Stimulated activated CD4-positive, alpha-beta T cell treated with anti-CD3 and anti-CD28 coated beads, TNF-alpha, amount 100 ng/mL, for 24 hours (primary cell): Measurements from ENCODE around the gene PSG2.
"Not testable (repeated sequence)": the region's sequence is repeated elsewhere in the genome, so short reads cannot be mapped to it uniquely, and the experiment has no call there.

ENCODE experiments used
- DNase-seq, 3 experiments: peaks; one replicate each; pipeline ENCODE4 v3.0.0-alpha.2; 2020; ENCODE audit warnings: low read depth in 3 of 3

The PSG2 gene

GRCh38 chr19:43078311-43078710 is 4.2 kb downstream of the PSG2 start:
- DNase-seq, result no peak

GRCh38 chr19:43077881-43078280 is 4.6 kb downstream of the PSG2 start:
- DNase-seq, result not testable (repeated sequence)

DNA sequence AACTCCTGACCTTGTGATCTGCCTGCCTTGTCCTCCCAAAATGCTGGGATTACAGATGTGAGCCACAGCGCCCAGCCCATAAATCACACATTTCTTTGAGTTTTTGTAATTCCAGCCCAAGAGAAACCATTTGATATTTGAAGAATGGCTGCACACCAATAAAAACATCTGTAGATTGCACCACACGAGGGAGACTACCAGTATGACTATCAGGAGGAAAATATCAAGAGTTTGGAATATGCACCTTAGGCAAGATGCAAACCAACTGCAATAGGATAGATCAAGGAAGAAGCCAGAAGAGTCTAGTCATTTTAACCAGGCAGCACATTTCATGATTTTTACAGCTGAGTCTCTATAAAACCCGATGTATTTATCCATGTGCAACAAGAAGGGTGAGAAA is 20.1 kb downstream of the PSG2 start:
- DNase-seq, result not testable (repeated sequence)

DNA sequence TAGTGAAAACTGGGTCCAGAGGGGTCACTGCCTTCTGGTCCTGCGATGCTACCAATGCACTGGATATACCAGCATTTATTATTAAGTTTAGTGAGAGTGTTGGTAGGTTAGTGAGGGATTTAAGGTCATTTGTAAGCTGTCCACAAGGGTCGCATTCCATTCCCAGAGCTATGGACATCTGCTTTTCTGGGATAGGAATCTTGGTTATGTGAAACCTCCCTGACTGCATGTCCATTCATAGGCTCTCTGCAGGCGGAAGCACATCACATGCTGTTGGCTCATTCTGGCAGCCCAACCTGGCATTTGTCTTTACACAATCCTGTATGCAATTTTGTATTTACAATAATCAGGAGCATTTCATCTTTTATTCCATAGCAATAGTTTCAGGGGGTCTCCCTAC is 21.2 kb downstream of the PSG2 start:
- DNase-seq, result not testable (repeated sequence)

DNA sequence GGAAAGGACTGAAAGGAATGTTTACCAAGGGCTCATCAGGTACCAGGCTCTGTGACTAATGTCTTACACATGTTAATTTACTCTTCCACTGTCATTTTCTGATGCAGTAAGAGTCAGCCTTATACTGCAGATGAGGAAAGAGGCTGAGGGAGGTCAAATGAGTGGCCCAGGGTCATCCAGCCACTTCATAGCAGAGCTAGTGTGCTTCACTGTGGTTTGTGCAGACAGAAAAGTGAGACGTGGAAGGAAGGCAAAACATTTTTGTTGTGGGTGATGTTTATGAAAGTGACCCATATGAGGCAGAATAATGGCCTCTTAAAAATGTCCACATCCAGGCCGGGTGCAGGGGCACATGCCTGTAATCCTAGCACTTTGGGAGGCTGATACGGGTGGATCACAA is 22.2 kb downstream of the PSG2 start:
- not testable (repeated sequence) for DNase-seq

DNA sequence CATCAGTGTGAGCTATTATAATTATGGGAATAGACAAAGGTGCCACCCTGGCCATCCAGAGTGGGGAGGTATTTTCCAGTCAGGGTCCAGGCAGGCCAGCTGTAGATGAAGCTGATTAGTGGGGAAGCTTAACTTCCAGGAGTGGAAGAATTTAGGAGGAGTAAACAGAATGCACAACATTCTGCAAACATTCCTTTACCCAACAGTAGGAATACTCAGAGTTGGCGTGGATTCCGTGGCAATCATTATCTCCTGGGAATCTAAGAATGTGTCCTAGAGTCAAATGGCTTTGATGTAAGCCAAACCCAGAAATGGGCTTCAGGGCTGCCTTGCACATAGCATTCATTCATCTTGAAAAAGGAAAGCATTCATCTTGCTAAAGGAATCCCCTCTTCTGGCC is 23.0 kb downstream of the PSG2 start:
- not testable (repeated sequence) for DNase-seq

- DNase-seq, result not testable (repeated sequence)
Observed at GRCh38 chr19:43058440-43058839, 24.1 kb downstream of the PSG2 start.

GRCh38 chr19:43047966-43048365 is 34.5 kb downstream of the PSG2 start:
- DNase-seq, result not testable (repeated sequence)

- DNase-seq, result not testable (repeated sequence)
Observed at GRCh38 chr19:43046578-43046977, 35.9 kb downstream of the PSG2 start.

DNA sequence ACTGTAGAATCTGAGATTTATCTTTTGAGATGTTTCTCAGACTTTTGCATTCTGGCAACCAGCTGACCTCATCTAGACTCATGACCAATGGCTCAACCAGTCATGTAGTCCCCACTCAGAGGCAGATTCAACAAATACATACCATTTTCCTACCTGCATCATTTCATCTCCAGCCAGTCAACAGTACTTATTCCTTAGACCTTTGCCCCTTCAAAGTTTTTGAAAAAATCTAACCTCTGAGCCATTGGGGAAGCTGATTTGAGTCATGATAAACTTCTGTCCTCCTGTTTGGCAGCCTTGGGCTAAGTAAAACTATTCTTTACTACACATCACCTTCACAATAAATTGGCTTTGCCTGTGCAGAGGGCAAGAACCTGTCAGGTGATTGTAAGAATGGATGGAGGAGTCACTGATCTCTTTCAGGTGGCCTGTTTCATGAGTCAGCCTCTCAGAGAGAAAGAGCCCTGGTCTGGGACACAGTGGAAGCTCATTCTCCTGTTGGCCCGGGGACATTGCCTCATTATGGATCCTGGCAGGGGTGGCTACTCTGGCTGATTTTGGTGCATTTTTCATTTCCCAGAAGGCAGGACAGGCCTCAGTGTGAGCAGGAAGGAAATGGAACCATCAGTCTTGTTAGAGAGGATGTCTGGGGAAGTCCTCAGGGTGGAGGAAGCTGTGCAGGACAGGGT is 38.9 kb downstream of the PSG2 start:
- DNase-seq, result not testable (repeated sequence)

DNA sequence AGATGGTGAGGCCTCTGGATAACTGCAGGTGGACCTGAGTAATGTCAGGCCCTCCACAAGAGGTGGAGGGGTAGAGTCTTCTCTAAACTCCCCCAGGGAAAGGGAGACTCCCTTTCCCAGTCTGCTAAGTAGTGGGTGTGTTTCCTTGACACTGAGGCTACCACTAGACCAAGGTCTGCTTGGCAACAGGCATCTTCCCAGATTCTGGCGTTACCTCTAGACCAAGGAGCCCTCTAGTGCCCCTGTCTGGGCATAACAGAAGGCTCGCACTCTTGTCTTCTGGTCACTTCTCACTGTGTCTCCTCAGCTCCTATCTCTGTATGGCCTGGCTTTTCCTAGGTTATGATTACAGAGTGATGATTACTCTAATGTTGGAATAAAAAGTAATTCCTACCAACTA is 50.9 kb downstream of the PSG2 start:
- not testable (repeated sequence) for DNase-seq

DNA sequence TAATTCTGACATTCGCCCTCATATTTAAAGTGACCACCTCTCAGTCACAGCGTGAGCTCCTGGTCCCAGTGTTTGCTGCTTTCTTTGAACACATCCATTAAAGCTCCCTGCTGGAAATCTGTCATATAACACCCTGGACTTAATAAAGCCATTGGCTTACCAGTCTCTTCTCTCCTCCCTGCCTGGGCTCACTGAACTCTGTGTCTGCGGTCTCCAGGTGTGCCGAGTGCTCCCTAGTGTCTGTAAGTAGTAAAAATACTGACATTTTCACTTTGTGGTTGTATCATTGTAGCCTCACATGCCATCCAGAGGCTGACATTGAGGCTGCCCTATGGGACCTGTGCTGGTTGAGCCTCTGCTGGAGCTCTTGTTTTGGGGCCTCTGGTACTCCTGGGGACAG is 53.6 kb downstream of the PSG2 start:
- no peak for DNase-seq

DNA sequence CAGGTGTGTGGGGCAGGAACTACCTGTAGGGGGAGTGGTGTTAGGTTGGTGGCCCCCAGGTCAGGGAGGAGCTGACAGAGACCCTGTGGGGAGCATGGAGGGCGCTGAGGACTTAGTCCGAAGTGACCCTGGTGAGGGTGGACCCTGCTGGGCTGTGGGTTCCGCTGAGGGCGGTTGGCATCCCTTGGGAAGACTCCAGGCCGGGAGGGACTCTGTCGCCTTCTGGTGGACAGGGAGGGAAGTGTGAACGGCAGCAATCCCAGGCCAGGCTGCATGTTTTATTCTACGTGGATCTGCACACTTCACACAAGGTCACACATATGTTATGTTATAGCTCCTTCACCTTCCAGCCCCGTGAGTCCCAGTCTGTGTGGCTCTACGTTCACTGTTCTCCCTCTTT is 54.5 kb downstream of the PSG2 start:
- DNase-seq, result not testable (repeated sequence)

- DNase-seq, result not testable (repeated sequence)
Observed at GRCh38 chr19:43027061-43027460, 55.4 kb downstream of the PSG2 start.

GRCh38 chr19:43026369-43026768 is 56.1 kb downstream of the PSG2 start, which contains the start of gene PSG11:
Gene PSG11, minus strand, starts transcription at chr19:43026469. Its CDS starts 97 bp downstream, at chr19:43026372.
- DNase-seq, result not testable (repeated sequence)

DNA sequence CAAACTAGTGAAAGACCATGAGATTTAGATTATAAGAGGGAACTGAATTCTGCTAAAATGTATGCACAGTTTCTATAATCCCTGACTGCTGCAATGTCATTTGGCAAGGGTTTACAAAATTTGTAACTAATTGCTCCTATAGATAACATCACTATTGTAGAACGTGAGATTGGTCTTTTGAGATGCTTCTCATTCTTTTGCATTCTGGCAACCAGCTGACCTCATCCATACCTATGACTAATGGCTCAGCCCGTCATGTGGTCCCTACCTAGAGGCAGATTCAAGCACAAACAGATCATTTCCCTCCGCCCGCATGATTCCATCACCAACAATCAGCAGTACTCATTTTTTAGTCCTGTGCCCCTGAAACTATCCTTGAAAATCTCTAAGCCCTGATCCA is 60.4 kb downstream of the PSG2 start:
- not testable (repeated sequence) for DNase-seq

DNA sequence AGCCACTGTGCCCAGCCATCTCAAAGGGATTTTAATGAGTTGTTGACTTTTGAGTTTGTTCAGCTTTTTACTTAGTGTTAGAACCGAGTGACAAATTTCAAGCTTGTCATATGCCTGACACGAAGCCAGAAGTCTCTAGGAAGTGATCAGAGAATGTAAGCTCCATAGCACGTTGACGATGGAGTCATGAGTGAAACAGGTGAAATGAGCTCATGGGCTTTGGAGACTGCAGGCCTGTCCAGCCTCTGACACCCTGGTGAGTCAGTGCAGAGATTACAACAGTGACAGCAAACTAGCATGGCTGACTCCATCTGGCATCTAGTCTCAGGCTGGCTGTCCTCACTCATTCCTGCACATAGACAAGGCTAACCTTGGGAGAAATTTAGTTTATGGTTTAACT is 60.9 kb downstream of the PSG2 start:
- not testable (repeated sequence) for DNase-seq

DNA sequence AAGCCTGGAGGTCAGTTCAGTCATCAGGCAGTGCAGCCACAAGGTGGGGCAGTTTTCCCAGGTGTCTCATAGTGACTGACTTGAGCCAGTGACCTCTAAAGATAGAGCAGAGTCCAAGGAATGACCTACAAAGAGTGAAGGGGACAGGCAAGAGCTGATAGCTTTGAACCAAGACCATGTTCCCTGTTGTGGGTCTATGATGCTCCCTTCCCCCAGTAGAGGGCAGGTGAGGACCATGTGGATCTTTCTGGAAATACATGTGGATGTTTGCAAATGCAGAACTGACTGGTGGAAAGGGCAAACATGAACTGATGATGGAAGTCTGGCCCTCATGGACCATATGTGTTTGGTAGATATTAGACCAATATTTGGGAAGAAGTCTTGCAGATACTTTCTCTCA is 62.9 kb downstream of the PSG2 start:
- not testable (repeated sequence) for DNase-seq
